Gastroesophageal sphincter (tissue), 3 donors: ENCODE data around the gene CEP162.
"Not testable (repeated sequence)": the region's sequence is repeated elsewhere in the genome, so short reads cannot be mapped to it uniquely, and the experiment has no call there.

Source experiments
- CTCF ChIP-seq, 4 experiments: fragments of 200-600 bp in 2 of 4; fragments of 450-650 bp in 2 of 4; sonication (generic) in 1 of 4; IDR thresholded peaks; one replicate each; pipeline ENCODE4 v1.5.1; 2017 to 2019; ENCODE audit warnings: antibody characterized with exemption in 4 of 4, mild to moderate bottlenecking in 2 of 4, moderate library complexity in 2 of 4
- EP300 ChIP-seq: sonication (generic); formaldehyde crosslinking; IDR thresholded peaks from one replicate; pipeline ENCODE4 v1.6.1; 2017; ENCODE audit warnings: antibody characterized with exemption, mild to moderate bottlenecking
- POLR2A ChIP-seq, 2 donors: fragments of 450-650 bp; IDR thresholded peaks; one replicate each; pipeline ENCODE4 v1.6.1; 2017; ENCODE audit warnings: antibody characterized with exemption in 2 of 2, mild to moderate bottlenecking in 2 of 2, moderate library complexity in 1 of 2

- not testable (repeated sequence) for TF ChIP-seq CTCF (IDR thresholded peaks at IDR 0.05); POLR2A (IDR thresholded peaks at IDR 0.05); EP300
Observed at GRCh38 chr6:84105215-84105924, 122.1 kb downstream of the CEP162 start.
